Brain microvascular endothelial cell (primary cell): Measurements from ENCODE around the gene LAPTM4A.

ENCODE experiments used
- DNase-seq: peaks from one replicate; pipeline ENCODE4 v3.0.0-alpha.2; 2020
- H3K27ac ChIP-seq: fragments of 250-450 bp; sonication (Bioruptor Pico); 2 replicates; pipeline ENCODE4 v1.5.1; 2020; ENCODE audit warnings: mild to moderate bottlenecking, moderate library complexity
- H3K27me3 ChIP-seq: fragments of 250-450 bp; sonication (Bioruptor Pico); replicated peaks from 2 replicates; pipeline ENCODE4 v1.5.1; 2020; ENCODE audit warnings: mild to moderate bottlenecking
- H3K36me3 ChIP-seq: fragments of 250-450 bp; sonication (Bioruptor Pico); replicated peaks from 2 replicates; pipeline ENCODE4 v1.5.1; 2020; ENCODE audit warnings: mild to moderate bottlenecking
- H3K4me3 ChIP-seq: 2 replicates; pipeline ENCODE4 v1.5.1; 2011; ENCODE audit warnings: low read depth, mild to moderate bottlenecking, control low read depth, low read length, moderate library complexity
- in situ Hi-C: cut with HindIII; loops from 2 replicates; pipeline ENCODE4 v1.10.0; 2017; ENCODE audit warnings: low sequenced_read_pairs, low pct_ligation_motif_present
- TF ChIP-seq, protein P1 (sequence below): IDR thresholded peaks from 2 replicates; pipeline ENCODE4 v1.5.1; 2011; ENCODE audit warnings: low read depth, mild to moderate bottlenecking, moderate library complexity, low read length, control low read depth, inconsistent platforms; ENCODE audit errors: missing control alignments

The LAPTM4A gene

DNA sequence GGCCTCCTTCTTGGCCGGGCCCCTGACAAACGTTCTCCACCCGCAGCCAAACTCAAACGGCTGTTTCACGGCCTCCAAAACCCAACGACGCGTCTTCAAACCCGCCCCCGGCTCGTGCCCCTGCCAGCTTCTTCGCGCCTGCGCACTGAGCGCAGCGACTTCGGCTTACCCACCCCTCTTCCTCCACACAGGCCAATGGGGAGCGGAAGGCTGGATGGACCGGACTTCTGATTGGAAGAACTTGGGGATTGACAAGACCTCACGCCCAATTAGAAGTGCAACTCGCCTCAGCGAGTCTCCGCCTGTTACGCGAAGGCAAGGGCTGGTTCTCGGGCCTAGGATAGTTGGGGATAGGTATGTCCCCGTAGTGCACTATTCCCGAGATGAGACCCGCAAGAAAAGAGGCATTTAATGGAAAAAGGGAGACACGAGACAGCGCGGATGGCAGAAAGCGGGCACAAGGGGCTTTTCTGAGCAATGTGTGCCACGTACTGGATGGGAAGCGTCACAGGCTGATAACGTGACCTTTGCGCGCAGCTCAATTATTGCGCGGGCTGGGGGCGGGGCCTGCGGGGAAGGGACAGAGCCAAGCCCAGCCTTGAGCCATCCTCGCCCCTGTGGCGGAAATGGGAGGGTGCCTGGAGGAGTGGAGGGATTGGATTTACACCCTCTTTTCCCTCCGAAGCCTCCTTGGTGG, at the start of gene LAPTM4A:
LAPTM4A (minus strand) TSS at position 97 of the 697 bp plus-strand sequence. CDS start 108 bp downstream, outside the sequence.
- peak within 1 kb of the TSS; percentile 100 for H3K27ac ChIP-seq
- in situ Hi-C loops, result no loop called here
- no peaks in the 10 kb centered on the region for H3K27me3 ChIP-seq
- DNase-seq, result peak; percentile 99
- H3K36me3 ChIP-seq, result no peaks in the 10 kb centered on the region
- H3K4me3 ChIP-seq, result peak within 1 kb of the TSS; percentile 97
- TF ChIP-seq, protein P1, sequence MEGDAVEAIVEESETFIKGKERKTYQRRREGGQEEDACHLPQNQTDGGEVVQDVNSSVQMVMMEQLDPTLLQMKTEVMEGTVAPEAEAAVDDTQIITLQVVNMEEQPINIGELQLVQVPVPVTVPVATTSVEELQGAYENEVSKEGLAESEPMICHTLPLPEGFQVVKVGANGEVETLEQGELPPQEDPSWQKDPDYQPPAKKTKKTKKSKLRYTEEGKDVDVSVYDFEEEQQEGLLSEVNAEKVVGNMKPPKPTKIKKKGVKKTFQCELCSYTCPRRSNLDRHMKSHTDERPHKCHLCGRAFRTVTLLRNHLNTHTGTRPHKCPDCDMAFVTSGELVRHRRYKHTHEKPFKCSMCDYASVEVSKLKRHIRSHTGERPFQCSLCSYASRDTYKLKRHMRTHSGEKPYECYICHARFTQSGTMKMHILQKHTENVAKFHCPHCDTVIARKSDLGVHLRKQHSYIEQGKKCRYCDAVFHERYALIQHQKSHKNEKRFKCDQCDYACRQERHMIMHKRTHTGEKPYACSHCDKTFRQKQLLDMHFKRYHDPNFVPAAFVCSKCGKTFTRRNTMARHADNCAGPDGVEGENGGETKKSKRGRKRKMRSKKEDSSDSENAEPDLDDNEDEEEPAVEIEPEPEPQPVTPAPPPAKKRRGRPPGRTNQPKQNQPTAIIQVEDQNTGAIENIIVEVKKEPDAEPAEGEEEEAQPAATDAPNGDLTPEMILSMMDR, result peak; percentile 17

DNA sequence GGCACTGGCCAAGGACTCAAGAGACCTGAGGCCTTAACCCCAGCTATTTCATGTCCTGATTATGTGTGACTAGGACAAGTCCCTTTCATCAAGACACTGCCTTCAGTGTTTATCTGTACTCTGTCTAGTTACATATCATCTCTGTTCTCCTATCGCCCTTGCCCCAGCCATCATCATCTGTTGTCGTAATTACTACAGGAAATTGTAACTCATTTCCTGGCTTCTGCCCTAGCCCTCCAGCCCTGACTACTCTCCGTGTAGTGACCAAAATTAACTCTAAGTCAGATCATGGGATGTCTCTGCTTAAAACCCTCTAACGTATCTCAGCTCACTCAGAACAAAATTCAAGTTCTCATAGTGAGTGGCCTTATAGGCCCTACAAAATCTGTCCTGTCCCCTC, 49.3 kb upstream of the LAPTM4A start:
- H3K27me3 ChIP-seq, result no peaks in the 10 kb centered on the region

DNA sequence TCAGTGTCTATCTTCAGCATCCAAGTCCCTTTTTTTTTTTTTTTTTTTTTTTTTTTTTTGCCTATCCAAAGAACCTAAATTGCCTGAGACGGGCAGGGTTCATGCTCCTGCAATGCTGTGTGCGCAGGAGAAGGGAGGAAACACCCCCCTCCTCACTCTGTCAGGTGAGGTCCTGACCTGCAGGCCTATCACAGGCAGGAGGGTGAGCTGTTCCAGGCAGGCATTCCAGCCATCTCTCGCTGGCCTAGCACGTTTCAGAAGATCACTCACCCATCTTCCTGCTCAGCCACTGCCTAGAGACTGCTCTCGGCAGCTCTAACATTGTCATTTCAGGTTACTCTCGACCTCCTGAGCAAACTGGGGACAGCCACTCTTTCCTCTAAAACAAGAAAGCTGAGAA, 48.4 kb upstream of the LAPTM4A start:
- DNase-seq, result no peak
- TF ChIP-seq, protein P1, result no peak
- no peaks in the 10 kb centered on the region for H3K27me3 ChIP-seq
- H3K27ac ChIP-seq, result no peak overlapping the region
- in situ Hi-C loops, result loop anchor here (10.0 kb wide), 1 partner anchor 75 kb away; no protein-coding TSS in a partner anchor
- H3K4me3 ChIP-seq, result no peak overlapping the region
- H3K36me3 ChIP-seq, result no peaks in the 10 kb centered on the region

More for the DNA sequence above, 49.3 kb upstream of the LAPTM4A start:
- in situ Hi-C loops, result no loop called here
- Histone ChIP-seq H3K4me3 (no peak overlapping the region), H3K36me3 (no peaks in the 10 kb centered on the region), H3K27ac (no peak overlapping the region)
- DNase-seq, result no peak
- TF ChIP-seq, protein P1, result no peak

DNA sequence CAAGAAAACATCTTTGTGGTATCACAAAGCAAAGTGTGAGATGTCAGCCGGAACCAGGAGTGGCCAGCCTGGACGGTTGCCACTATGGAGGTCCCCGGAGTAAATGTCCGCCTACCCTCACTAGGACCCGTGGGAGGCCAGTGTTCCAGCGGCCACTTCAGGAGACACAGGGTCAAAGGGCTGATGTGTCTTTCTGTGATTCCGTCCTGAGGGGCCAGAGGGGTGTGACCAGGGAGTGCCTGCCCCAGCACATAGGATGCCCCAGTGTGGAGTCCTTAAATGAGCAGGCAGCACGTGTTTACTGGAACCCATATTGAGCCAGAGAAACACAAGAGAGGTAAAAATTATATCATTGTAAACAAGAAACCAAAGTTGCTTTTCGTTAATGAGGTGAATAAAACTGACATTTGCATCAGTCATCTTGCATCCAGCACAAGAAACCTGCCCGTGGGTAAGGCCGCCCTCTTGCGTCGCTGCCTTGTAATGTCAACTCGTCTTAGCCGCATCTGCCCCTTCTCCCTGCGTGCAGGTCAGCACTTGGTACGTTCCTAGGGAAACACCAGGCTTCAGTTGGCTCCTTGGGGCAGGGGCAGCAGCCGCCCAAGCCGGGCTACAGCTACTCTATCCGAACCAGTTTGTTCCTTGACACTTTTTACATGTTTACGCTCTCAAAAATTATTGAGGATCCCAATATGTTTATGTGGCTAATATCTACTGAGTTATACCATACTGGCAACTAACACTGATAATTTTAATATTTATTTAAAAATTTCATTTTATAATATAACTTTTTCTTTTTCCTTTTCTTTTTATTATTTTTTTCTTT, 46.7 kb upstream of the LAPTM4A start:
- Histone ChIP-seq H3K27ac (no peak overlapping the region), H3K4me3 (no peak overlapping the region), H3K27me3 (no peaks in the 10 kb centered on the region), H3K36me3 (no peaks in the 10 kb centered on the region)
- in situ Hi-C loops, result loop anchor here (10.0 kb wide), 1 partner anchor 73 kb away; no protein-coding TSS in a partner anchor
- TF ChIP-seq, protein P1, result peak; percentile 90
- DNase-seq, result peak; percentile 76

DNA sequence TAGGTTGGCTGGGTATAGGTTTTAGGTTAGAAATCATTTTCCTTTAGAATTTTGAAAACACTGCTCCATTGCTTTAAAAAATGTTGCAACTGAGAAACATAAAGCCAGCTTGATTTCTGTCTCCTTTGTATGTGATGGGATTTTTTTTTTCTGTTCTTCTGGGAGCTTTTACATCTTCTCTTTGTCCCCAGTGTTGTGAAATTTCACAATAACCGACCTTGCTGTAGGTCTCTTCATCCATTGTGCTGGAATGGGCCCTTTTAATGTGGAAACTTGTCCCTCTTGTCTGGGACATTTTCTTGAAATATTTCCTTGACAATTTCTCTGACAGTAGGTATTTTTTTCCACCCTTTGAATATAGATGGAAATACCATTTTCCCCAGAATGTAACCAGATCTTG, 44.0 kb upstream of the LAPTM4A start:
- Histone ChIP-seq H3K4me3 (no peak overlapping the region), H3K27me3 (no peaks in the 10 kb centered on the region), H3K36me3 (no peaks in the 10 kb centered on the region), H3K27ac (no peak overlapping the region)
- TF ChIP-seq, protein P1, result no peak
- DNase-seq, result no peak
- in situ Hi-C loops, result loop anchor here (10.0 kb wide), 1 partner anchor 71 kb away; no protein-coding TSS in a partner anchor
